ENCODE measurements around the gene OPCML.

The OPCML gene

GRCh38 chr11:133507185-133507584 is 25.1 kb downstream of the OPCML start:
- H3K4me3 ChIP-seq (ENCODE audit: low read length) = no peak overlapping the region
- no peak for DNase-seq (ENCODE audit: low read depth)
- TF ChIP-seq, protein P1, sequence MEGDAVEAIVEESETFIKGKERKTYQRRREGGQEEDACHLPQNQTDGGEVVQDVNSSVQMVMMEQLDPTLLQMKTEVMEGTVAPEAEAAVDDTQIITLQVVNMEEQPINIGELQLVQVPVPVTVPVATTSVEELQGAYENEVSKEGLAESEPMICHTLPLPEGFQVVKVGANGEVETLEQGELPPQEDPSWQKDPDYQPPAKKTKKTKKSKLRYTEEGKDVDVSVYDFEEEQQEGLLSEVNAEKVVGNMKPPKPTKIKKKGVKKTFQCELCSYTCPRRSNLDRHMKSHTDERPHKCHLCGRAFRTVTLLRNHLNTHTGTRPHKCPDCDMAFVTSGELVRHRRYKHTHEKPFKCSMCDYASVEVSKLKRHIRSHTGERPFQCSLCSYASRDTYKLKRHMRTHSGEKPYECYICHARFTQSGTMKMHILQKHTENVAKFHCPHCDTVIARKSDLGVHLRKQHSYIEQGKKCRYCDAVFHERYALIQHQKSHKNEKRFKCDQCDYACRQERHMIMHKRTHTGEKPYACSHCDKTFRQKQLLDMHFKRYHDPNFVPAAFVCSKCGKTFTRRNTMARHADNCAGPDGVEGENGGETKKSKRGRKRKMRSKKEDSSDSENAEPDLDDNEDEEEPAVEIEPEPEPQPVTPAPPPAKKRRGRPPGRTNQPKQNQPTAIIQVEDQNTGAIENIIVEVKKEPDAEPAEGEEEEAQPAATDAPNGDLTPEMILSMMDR (IDR thresholded peaks at IDR 0.05; ENCODE audit: insufficient read depth, low read depth, low read length, missing control alignments) = no peak

DNA sequence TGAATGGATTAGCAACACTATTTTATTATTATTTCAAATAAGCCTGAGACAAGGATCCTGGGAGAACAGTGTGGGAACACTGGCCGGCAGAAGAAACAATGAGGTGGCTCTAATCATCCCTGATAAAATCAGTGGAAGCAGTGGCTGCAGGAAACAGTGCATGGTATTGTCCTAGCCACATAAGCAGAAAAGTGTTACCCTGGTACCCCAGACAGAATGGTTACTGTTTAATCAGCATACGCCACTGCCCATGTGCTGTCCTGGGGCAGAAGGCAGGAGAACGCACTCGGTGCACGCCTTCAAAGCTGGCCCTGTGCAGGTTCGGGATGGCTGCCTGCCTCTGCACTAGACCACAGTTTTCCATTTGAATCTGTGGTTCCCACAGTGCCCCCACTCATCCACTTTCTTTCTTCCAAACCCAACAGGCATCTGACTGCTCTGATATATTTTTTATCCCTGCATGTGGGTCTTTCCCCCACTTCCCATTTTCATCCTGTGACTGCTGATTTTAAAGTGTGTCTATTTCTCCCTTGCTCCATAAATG is 25.7 kb downstream of the OPCML start:
- TF ChIP-seq, protein P1 (IDR thresholded peaks at IDR 0.05; ENCODE audit: insufficient read depth, low read depth, low read length, missing control alignments) = no peak
- no peak overlapping the region for H3K4me3 ChIP-seq (ENCODE audit: low read length)
- no peak for DNase-seq (ENCODE audit: low read depth)

DNA sequence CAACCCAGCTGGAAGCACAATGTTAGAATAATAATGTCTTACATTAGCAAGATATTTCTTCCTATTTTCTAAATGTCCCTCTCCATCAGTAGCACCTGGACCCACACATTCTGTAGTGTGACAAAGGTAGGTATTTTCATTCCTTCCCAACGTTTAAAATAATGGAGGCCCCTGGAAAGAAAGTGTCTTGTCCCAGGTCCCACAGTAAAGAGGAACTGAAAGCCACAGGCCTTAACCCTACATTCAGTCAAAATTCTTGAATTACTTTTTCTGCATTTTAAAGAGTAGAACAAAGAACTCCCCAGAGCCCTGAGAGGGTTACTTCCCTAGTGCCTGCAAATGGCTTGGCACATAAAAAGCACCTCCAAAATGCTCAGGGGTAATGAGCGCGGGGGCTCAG is 26.3 kb downstream of the OPCML start:
- no peak for DNase-seq (ENCODE audit: low read depth)
- no peak overlapping the region for H3K4me3 ChIP-seq (ENCODE audit: low read length)
- TF ChIP-seq, protein P1 (IDR thresholded peaks at IDR 0.05; ENCODE audit: insufficient read depth, low read depth, low read length, missing control alignments) = no peak

GRCh38 chr11:133504906-133505305 is 27.4 kb downstream of the OPCML start:
- DNase-seq (ENCODE audit: low read depth) = no peak
- no peak overlapping the region for H3K4me3 ChIP-seq (ENCODE audit: low read length)
- TF ChIP-seq, protein P1 (IDR thresholded peaks at IDR 0.05; ENCODE audit: insufficient read depth, low read depth, low read length, missing control alignments) = no peak

DNA sequence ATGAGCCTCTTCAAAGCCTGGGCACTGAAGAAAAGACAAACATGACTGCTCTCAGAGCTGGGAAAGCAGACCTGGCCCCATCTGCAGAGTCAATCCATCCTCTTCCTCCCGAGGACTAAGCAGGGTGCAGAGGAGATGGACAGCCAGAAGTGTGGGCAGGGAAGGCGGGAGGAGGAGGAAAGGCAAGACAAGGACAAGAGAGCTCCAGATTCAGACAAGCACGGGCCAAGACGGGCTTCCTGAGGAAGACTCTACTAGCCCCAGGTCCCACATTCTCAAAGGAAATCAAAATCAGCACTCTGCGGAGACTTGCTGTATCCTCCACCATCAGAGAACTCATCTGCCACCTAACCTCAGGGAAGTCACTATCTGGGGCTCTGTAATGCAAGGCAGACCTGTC is 28.5 kb downstream of the OPCML start:
- no peak for DNase-seq (ENCODE audit: low read depth)
- TF ChIP-seq, protein P1 (IDR thresholded peaks at IDR 0.05; ENCODE audit: insufficient read depth, low read depth, low read length, missing control alignments) = no peak
- H3K4me3 ChIP-seq (ENCODE audit: low read length) = no peak overlapping the region

GRCh38 chr11:133503236-133503635 is 29.1 kb downstream of the OPCML start:
- TF ChIP-seq, protein P1 (IDR thresholded peaks at IDR 0.05; ENCODE audit: insufficient read depth, low read depth, low read length, missing control alignments) = no peak
- DNase-seq (ENCODE audit: low read depth) = no peak
- no peak overlapping the region for H3K4me3 ChIP-seq (ENCODE audit: low read length)

All from epithelial cell of esophagus (primary cell).